GM19193 (cell line): ENCODE measurements around the gene SUB1.
A peak's percentile ranks its signal among the peaks of the same experiment; 100 is the strongest.

ENCODE experiments used
- POLR2A ChIP-seq: IDR thresholded peaks from 4 replicates; pipeline ENCODE4 v1.6.1; 2011; ENCODE audit not compliant: insufficient read depth, insufficient read length; ENCODE audit errors: extremely low read depth

The SUB1 gene

DNA sequence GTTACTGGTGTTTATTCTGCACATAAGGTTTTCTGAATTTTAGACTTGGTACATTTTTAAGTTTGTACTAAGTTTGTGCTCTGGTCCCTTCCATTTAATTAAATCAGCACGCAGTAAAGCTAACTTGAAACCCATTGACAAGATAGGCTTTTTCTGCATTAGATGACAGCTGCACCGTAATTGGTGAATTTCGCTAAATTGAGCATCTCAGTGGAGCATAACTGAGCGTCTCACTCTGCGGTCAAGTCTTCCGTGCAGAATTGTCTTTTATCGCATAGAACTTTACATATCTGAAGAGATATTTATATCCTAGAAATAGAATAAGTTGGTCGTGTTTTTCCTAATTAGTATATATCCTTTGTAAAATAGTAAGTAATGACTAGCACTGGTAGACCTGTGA lies 4.1 kb downstream of the SUB1 start:
- TF ChIP-seq POLR2A, result no peak

DNA sequence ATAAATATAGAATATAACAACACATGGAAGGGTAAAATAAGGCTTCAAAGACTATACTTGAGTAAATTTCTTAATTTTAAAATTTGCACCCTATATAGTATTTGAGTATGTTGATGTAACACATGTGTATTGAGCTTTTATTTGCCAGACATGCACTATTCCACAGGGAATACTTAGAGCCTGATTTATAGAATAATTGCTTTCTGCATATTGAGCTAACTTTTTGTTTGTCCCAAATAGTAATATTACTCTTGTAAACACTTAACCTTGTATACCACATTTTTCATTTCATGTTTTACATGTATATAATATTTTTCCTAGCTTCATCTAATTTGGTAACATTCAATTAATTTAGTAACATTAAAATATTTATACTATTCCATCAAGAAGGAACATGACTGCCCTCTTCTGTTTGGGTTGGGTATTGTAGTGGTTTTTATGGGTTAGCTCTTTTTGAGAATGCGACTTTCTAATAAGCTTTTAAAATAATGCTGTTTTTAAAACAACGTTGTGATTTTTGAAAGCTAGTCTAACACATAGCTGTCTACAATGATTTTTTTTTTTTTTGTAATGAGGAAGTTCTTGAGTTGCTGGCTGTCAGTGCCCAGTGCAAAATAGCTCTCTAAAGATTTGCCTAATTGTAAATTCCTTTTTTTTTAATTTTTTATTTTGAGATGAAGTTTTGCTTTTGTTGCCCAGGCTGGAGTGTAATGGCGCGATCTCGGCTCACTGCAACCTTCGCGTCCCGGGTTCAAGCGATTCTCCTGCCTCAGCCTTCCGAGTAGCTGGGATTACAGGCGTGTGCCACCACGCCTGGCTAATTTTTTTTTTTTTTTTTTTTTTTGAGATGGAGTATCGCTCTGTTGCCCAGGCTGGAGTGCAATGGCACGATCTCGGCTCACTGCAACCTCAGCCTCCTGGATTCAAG lies 4.8 kb downstream of the SUB1 start:
- TF ChIP-seq POLR2A, result no peak

DNA sequence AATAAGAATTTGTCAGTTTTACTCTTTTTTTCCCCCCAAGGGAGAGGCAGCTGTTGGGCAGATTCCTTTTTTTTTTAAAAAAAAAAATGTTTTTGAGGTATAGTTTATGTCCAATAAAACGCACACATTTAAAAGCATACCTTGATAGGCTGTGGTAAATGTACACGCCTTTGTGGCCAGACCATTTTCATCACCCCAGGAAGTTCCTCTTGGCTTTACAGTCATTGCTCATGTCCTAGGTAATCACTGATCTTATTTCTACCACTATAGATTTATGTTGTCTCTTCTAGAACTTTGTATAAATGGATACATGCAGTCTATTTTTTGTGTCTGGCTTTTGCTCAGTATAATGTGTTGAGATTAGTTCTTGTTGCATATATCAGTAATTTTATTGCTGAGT lies 9.8 kb downstream of the SUB1 start:
- TF ChIP-seq POLR2A, result no peak

DNA sequence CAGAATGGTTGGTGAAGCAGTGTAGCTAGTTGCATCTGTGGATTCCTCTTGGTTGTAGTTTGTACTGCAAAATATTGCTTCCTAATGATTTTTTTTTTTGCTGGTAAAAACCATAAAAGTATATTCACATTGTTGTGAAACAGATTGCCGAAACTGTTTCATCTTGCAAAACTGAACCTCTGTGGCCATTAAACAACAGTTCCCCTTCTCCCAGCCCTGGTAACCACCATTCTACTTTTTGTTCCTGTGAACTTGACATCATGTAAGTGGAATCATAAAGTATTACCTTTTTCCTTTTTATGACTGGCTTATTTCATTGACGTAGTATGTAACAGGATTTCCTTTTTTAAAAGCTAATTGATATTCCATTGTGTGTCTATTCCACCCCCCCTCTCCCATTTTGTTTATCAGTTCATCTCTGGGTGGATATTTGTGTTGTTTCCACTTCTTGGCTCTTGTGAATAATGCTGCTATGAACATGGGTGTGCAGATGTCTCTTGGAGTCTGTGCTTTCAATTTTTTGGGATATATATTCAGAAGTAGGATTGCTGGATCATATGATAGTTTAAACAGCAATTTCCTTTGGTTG lies 11.8 kb downstream of the SUB1 start:
- no peak for TF ChIP-seq POLR2A

DNA sequence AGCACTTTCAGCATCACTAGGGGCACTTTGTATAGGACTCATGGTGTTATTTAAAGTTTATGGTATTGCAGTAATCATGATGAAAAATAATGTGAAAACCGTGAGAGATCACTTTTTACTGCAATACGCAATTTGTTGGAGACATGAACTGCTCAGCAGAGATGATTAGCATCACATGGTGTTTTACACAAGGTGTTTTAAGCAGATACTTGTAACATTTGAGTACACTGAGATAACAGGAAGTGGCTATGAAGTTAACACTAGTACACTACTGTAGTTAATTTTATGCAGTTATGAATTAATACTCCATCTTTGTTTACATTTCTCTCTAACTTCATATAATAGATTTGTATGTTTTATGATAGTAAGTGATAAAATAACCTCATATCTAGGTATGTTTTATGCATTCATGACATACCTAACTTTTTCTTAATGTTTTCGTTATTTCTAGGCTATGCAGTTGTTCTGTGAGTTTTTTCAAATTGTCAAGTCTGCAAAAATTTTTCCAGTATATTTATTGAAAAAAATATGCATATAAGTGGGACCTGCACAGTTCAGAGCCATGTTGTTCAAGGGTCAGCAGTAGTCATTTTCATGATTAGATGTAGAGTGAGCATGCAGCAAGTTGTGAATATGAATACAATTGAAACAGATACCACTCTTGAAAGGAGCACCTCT lies 13.0 kb downstream of the SUB1 start:
- no peak for TF ChIP-seq POLR2A

DNA sequence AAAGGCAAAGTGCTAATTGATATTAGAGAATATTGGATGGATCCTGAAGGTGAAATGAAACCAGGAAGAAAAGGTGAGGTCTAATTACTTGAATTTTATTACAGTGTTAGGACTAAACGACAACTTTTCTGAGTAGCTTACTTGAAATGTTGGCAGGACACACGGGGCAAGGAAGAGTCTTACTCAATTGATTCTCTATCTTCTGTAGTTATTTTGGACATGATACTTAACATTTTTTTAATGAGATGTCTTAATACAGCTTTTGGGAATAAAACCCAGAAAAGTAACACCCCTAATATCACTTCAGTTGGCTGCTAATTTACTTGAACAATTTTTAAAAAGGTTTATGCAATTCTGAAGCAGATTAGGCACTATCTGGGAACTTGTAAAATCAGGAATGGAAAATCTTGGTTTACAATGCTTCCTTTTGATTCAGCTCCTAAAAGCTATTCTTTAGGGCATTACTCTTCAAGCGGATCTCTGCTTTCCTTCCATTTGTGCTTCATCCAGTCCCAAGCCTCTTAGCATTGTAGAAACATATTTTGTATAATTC lies 13.7 kb downstream of the SUB1 start:
- no peak for TF ChIP-seq POLR2A

DNA sequence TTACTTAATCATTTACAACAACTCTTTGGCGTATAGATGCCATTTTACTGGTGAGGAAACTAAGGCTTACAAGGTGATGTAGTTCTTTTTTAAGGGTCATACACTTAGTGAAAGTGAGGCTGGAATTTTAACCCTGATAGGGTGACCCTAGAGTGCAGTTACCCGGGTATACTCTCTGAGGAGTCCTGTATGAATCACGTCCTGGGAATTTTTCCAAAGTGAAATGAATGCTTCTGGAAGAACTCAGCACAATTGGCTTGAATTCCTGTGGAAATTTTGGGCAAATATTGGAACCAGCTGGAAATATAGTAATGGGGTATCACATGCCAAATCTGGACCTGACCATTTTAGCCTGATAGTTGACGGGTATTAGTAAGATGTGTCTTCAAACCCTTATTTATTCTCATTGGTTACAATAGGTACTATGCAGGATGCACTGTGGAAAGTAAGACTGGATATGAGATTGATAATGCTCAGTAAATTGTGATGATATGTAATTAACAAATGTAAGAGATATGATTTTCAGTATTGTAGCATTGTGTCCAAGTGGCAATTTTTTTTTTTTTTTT lies 14.8 kb downstream of the SUB1 start:
- no peak for TF ChIP-seq POLR2A

DNA sequence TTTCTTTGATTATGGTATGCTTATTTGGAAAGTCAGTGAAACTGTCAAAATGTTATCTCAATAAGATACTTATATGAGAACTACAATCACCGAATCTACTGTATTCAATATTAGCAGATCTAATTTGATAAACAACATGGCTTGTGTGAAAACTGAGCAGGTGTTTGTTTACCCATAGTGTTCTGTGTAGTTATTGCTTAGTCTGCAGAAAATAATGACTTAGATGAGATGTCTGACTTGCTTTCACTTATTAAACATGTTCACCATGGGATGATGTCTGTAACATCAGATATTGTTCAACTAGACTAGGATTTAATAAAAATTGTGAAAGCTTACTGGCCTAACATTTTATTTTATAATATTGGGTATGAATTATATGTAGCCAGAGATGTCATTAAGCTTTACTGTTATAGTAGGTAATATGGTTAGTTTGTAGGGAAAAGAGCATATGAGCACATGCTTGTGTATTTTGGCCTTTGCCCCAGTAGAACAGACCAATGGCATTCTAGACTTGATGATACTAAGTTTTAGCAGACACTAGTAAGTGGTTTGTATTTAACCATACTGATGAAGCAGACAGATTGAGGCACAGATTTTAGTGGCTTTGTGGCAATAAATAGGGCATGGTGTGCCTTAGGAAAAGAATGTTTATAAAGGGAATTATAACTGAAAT lies 16.4 kb downstream of the SUB1 start:
- TF ChIP-seq POLR2A, result no peak

DNA sequence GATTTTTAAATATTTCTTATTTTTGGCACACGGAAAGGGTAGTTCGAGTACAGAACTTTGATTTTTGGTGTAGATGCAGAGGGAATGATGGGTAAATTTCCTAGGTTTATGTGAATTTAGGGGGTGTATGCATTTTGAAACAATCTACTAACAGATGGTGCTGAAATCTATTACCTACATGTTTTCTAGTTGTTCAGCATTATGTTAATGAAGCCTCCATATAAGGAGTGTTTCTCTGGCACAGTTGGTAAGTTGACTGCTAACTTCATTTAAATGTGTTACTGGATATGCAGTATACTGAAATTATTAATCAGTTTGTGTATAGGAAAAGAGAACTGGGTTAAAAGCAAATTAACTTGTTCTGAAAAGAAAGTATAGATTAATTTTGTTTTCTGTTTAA lies 17.5 kb downstream of the SUB1 start:
- TF ChIP-seq POLR2A, result no peak

DNA sequence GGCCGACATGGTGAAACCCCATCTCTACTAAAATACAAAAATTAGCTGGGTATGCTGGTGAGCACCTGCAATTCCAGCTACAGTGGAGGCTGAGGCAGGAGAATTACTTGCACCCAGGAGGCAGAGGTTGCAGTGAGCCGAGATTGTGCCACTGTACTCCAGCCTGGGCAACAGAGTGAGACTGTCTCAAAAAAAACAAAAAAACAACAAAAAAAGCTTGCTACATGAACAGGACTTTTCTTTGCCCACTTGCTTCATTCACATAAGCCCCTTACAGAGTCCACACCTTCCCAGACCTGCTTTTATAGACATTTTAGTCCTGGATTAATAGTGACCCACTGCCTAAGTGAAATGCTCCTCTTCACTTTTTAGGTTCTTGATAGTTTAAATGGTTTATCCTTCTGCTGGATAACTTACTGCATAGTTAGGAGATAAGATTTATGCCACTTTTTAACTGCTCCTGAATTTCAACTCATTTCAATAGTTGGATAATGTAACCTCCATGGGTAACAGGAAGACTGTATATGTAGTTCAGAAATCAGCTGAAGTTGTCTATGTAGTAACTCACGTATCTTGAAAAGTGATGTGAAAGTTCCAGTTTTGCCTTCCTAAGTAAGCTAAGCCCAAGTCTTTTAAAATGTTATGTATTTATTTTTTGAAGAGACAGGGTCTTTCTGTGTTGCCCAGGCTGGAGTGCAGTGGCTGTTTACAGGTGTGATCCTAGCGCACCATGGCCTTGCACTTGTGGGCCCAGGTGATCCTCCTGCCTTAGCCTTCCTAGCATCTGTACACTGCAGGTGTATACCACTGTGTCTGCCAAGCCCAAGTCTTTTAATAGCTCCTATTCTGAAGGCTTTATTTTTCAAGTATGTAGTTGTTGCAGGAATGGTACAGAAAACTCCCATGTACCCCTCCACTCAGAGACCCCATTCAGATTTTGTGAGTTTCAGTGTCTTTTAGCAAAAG lies 19.7 kb downstream of the SUB1 start:
- peak; percentile 38 for TF ChIP-seq POLR2A

DNA sequence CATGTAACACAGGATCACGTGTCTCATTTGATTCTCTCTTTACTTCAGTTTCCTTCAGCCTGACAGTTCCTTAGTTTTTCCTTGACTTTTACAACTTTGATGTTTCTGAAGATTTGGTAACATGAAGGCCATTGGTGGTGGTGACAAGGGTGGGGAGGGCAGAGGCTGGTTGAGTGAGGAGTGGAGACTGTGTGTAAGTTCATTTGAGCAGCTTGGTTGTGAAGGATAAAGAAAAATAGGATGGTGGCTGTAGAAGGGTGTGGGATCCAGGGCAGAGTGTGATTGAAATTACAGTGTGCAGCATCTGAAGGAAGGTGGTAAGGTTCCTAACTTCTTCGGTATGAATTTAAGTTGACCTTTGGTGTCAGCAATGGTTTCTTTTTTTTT lies 20.4 kb downstream of the SUB1 start:
- no peak for TF ChIP-seq POLR2A

DNA sequence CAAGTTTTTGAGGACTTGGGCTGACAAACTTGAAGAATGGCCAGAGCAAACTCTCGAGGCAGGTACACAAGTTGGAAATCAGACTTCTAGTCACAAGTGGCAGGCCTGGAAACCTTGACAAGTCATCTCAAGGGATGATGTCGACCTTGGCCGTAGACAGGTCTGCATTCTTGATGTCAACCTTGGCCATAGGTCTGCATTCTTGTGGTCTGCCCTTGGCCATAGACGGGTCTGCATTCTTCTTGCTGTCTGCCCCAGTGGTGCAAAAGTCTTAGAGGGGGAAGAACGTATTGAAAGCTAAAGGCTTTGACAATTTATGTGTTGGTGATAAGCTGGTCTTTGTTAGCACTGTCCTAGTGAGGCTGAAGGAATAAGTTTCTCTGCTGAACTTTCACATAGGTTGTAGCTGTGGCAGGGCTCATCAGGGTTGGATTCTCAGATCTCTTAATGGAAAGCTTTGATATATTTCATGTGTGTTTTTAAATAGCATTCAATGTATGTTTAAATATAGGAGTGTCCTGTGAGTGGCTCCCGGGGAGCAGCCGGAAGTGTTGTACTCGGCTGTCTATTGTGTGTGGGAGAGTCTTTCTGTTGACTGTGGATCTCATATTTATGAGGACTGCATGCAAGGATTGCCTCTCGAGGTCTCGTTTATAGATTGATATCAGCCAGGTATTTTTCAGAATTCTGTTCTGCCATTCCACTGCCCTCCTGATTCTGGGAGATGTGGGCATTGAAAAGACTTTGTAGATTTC lies 27.0 kb downstream of the SUB1 start:
- TF ChIP-seq POLR2A, result no peak

DNA sequence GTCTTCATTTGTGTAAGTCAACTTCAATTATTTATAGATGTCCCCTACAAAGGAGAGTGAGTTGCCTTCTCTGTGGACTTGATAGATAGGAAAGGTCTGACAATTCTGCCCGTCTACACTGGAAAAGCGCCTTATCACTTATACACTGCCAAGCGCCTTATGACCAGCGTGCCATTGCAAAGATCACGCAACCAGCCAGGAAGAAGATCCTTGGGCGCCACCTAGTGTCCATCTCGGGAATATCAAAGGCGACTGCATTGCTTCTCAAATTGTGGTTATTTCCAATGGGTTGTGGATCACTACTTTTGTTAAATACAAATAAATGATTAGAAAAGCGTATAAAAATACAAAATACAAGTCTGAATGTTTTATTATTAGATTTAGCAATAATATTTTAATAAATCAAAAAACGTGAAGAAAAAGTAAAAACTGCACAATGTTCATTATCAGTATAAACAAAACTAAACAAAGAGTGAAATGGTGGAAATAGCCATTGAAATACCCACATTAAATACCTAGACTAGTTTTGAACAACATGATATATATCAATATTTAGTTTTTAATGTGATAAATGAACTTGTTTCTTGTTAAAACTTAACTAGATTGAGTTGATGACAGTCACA lies 27.8 kb downstream of the SUB1 start:
- TF ChIP-seq POLR2A, result no peak

DNA sequence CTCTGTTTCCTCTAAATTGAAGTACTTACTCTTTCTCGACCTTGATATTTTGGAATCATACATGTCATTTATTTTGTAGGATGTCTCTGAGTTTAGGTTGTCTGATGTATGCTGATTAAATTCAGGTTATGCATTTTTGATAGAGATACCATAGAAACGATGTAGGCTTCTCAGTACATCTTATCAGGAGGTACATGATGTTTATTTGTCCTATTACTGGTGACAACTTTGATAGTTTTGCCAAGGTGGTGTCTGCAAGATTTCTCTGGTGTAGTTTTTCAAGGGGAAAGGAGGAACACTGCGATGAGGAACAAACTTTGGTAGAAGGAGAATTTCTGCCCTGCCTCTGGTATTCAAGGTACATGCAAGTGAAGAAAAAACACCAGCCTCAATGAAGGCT lies 29.9 kb downstream of the SUB1 start:
- no peak for TF ChIP-seq POLR2A
